Measurements from ENCODE around the gene CSMD2.

DNA sequence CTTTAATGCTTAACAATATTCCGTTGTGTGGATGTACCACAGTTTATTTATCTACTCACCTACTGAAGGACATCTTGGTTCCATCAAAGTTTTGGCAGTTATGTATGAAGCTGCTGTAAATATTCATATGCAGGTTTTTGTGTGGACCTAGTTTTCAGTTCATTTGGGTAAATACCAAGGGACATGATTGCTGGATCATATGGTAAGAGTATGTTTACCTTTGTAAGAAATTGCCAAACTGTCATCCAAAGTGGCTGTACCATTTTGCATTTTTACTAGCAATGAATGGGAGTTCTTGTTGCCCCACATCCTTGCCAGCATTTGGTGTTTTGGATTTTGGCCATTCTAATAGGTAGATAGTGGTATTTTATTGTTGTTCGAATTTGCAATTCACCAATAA lies 682.6 kb downstream of the CSMD2 start:
- TF ChIP-seq YY1 (IDR thresholded peaks at IDR 0.05; ENCODE audit: insufficient read depth, insufficient read length): no peak
- no peak for TF ChIP-seq ZNF274 (IDR thresholded peaks at IDR 0.05; ENCODE audit: low read depth, low read length)
- TF ChIP-seq SUZ12 (IDR thresholded peaks at IDR 0.05; ENCODE audit: extremely low read depth, insufficient read depth, insufficient read length): no peak

All from NT2/D1 (cell line).